GM18517 (cell line): Measurements from ENCODE around the gene PPM1F.
"Not testable (repeated sequence)": the region's sequence is repeated elsewhere in the genome, so short reads cannot be mapped to it uniquely, and the experiment has no call there.

Experiments used
- ATAC-seq: cut with Tn5 transposase; IDR thresholded peaks from one replicate; pipeline ENCODE4 v1.9.1; 2021; ENCODE audit warnings: mild to moderate bottlenecking, moderate library complexity; ENCODE audit not compliant: unreplicated experiment

PPM1F gene

DNA sequence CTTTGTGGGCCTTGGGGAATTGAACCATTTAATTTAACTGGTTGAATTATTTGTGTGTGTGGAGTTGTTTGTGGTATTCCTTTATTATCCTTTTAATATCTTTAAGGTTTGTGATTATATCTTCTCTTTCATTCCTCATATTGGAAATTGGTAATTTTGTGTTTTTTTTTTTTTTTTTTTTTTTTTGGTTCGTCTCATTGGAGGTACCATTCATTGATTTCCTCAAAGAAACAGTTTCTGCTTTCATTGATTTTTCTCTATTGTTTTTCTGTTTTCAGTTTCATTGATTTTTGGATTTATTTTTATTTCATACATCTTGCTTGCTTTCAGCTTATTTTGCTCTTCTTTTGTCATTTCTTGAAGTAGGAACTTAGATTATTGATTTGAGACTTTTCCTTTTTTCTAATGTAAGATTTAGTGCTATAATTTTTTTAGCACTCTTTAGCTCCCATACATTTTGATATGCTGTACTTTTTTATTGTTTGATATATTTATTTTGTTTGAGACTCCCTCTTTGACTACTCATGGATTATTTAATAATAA lies 54.2 kb downstream of the PPM1F start:
- no peak for ATAC-seq

GRCh38 chr22:21896951-21897513 lies 55.6 kb downstream of the PPM1F start:
- no peak for ATAC-seq

DNA sequence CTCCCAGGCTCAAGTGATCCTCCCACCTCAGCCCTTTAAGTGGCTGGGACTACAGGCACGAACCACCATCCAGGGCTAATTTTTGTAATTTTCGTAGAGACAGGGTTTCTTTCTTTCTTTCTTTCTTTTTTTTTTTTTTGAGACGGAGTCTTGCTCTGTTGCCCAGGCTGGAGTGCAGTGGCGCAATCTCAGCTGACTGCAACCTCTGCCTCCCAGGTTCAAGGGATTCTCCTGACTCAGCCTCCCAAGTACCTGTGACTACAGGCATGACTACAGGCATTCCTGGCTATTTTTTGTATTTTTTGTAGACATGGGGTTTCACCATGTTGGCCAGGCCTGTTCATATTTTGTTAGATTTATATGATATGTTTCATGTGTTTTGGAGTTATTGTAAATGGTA lies 56.4 kb downstream of the PPM1F start:
- not testable (repeated sequence) for ATAC-seq

DNA sequence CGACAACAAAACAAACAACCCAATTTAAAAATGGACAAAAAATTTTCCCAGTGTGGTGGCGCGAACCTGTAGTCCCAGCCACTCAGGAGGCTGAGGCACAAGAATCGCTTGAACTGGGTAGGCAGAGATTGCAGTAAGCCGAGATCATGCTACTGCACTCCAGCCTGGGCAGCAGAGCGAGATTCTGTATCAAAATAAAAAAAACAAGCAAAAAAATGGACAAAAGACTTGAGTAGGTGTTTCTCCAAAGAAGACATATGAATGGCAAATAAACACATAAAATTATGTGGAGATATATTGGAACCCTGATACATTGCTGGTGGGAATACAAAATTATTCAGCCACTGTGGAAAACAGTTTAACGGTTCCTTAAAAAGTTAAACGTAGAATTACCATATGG lies 57.8 kb downstream of the PPM1F start:
- no peak for ATAC-seq

GRCh38 chr22:21889251-21889990 lies 63.2 kb downstream of the PPM1F start:
- no peak for ATAC-seq

- no peak for ATAC-seq
Observed at GRCh38 chr22:21887841-21888240, 64.8 kb downstream of the PPM1F start.

DNA sequence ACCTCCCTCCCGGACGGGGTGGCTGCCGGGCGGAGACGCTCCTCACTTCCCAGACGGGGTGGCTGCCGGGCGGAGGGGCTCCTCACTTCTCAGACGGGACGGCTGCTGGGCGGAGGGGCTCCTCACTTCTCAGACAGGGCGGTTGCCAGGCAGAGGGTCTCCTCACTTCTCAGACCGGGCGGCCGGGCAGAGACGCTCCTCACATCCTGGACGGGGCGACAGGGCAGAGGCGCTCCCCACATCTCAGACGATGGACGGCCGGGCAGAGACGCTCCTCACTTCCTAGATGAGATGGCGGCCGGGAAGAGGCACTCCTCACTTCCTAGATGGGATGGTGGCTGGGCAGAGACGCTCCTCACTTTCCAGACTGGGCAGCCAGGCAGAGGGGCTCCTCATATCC lies 68.7 kb downstream of the PPM1F start:
- not testable (repeated sequence) for ATAC-seq

DNA sequence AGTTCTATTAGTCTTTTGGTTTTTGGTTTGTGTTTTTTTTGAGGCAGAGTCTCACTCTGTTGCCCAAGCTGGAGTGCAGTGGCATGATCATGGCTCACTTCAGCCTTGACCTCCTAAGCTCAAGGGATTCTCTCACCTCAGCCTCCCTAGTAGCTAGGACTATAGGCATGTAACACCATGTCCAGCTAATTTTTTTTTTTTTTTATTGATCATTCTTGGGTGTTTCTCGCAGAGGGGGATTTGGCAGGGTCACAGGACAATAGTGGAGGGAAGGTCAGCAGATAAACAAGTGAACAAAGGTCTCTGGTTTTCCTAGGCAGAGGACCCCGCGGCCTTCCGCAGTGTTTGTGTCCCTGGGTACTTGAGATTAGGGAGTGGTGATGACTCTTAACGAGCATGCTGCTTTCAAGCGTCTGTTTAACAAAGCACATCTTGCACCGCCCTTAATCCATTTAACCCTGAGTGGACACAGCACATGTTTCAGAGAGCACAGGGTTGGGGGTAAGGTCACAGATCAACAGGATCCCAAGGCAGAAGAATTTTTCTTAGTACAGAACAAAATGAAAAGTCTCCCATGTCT lies 69.8 kb downstream of the PPM1F start:
- not testable (repeated sequence) for ATAC-seq

GRCh38 chr22:21881841-21882753 lies 70.6 kb downstream of the PPM1F start:
- ATAC-seq: no peak

- ATAC-seq: no peak
Observed at GRCh38 chr22:21876486-21877176, 76.0 kb downstream of the PPM1F start.

DNA sequence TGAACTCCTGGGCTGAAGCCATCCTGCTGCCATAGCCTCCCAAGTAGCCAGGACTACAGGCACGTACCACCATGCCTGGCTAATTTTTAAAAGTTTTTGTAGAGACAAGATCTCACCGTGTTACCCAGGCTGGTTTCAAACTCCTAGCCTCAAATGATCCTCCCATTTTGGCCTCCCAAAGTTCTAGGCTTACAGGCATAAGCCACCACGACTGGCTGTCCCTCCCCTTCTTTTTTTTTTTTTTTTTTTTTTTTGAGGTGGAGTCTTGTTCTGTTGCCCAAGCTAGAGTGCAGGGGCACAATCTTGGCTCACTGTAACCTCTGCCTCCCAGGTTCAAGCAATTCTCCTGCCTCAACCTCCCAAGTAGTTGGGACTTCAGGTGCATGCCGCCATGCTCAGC lies 77.7 kb downstream of the PPM1F start:
- ATAC-seq: not testable (repeated sequence)

- ATAC-seq: no peak
Observed at GRCh38 chr22:21873619-21874018, 79.0 kb downstream of the PPM1F start.

- ATAC-seq: not testable (repeated sequence)
Observed at GRCh38 chr22:21872741-21873140, 79.9 kb downstream of the PPM1F start.
